Panc1 (cell line): ENCODE measurements around the gene BOC.

Experiments
- TCF7L2 ChIP-seq: IDR thresholded peaks from 2 replicates; pipeline ENCODE4 v1.6.1; 2011; ENCODE audit warnings: mild to moderate bottlenecking, low read depth, low read length, inconsistent platforms
- TF ChIP-seq, protein P1 (sequence below): fragments of 450-650 bp; IDR thresholded peaks from 2 replicates; pipeline ENCODE4 v1.5.1; 2017; ENCODE audit warnings: mild to moderate bottlenecking
- TF ChIP-seq, protein P2 (sequence below), 2 experiments: IDR thresholded peaks; 2 replicates each; pipeline ENCODE4 v1.6.1; 2011 to 2012; ENCODE audit warnings: low read depth in 2 of 2, control low read depth in 1 of 2, low read length in 1 of 2, mild to moderate bottlenecking in 1 of 2, moderate library complexity in 1 of 2; ENCODE audit not compliant: insufficient read depth in 1 of 2

DNA sequence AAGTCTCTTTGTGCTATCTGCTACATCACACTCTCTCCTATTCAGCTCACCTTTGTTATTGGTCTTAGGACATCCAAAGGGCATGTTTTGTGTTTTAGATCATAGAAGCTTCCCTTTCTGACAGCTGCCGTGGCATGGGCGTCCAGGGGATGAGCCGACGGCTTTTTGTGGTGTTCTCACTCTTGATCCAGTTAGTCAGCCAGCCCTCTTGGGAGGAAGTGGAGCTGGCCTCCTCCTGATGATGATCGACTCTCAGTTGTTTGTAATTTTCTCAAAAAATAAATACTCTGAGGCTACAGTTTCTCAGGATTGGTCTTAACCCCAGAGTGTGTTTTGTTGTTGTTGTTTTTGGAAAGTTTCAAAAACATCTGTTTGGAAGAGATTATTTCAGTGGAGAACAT lies 34.4 kb downstream of the BOC start:
- TF ChIP-seq, protein P1, sequence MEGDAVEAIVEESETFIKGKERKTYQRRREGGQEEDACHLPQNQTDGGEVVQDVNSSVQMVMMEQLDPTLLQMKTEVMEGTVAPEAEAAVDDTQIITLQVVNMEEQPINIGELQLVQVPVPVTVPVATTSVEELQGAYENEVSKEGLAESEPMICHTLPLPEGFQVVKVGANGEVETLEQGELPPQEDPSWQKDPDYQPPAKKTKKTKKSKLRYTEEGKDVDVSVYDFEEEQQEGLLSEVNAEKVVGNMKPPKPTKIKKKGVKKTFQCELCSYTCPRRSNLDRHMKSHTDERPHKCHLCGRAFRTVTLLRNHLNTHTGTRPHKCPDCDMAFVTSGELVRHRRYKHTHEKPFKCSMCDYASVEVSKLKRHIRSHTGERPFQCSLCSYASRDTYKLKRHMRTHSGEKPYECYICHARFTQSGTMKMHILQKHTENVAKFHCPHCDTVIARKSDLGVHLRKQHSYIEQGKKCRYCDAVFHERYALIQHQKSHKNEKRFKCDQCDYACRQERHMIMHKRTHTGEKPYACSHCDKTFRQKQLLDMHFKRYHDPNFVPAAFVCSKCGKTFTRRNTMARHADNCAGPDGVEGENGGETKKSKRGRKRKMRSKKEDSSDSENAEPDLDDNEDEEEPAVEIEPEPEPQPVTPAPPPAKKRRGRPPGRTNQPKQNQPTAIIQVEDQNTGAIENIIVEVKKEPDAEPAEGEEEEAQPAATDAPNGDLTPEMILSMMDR = no peak
- no peak for TF ChIP-seq TCF7L2
- TF ChIP-seq, protein P2, sequence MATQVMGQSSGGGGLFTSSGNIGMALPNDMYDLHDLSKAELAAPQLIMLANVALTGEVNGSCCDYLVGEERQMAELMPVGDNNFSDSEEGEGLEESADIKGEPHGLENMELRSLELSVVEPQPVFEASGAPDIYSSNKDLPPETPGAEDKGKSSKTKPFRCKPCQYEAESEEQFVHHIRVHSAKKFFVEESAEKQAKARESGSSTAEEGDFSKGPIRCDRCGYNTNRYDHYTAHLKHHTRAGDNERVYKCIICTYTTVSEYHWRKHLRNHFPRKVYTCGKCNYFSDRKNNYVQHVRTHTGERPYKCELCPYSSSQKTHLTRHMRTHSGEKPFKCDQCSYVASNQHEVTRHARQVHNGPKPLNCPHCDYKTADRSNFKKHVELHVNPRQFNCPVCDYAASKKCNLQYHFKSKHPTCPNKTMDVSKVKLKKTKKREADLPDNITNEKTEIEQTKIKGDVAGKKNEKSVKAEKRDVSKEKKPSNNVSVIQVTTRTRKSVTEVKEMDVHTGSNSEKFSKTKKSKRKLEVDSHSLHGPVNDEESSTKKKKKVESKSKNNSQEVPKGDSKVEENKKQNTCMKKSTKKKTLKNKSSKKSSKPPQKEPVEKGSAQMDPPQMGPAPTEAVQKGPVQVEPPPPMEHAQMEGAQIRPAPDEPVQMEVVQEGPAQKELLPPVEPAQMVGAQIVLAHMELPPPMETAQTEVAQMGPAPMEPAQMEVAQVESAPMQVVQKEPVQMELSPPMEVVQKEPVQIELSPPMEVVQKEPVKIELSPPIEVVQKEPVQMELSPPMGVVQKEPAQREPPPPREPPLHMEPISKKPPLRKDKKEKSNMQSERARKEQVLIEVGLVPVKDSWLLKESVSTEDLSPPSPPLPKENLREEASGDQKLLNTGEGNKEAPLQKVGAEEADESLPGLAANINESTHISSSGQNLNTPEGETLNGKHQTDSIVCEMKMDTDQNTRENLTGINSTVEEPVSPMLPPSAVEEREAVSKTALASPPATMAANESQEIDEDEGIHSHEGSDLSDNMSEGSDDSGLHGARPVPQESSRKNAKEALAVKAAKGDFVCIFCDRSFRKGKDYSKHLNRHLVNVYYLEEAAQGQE (IDR thresholded peaks at IDR 0.05; ENCODE audit: insufficient read depth in 1 of 2, low read depth in 2 of 2, low read length in 1 of 2) = no peak
